Measurements from ENCODE around the gene SLC8B1.
"Not testable (repeated sequence)": the region's sequence is repeated elsewhere in the genome, so short reads cannot be mapped to it uniquely, and the experiment has no call there.

The SLC8B1 gene

DNA sequence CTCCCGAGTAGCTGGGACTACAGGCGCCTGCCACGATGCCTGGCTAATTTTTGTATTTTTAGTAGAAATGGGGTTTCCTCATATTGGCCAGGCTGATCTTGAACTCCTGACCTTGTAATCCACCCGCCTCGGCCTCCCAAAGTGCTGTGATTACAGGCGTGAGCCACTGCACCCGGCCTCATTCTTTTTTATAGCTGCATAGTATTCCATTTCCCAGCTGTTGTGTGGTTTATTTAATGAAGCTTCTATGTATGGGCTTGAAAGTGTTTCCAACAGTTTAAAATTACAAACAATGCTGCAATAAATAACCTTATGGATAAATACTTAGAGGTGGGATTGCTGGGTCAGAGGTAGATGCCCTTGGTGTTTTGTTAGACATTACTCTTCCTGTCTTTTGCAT, 19.3 kb upstream of the SLC8B1 start:
- DNase-seq, result not testable (repeated sequence)

DNA sequence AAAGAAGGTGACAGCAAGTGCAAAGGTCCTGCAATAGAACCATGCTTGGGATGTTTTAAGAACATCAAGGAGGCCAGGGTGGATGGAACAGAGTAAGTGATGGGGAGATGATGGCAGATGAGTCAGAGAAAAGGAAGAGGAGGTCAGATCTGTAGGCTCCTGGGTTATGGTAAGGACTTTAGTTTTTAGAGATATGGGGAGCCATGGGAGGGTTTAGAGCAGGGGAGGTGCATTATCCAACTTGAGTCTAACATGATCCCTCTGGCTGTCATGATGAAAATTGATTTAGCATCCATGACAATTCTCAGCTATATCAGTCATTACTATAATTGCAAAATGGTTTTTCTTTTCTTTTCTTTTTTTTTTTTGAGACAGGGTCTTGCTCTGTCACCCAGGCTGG, 16.2 kb upstream of the SLC8B1 start:
- no peak for DNase-seq

DNA sequence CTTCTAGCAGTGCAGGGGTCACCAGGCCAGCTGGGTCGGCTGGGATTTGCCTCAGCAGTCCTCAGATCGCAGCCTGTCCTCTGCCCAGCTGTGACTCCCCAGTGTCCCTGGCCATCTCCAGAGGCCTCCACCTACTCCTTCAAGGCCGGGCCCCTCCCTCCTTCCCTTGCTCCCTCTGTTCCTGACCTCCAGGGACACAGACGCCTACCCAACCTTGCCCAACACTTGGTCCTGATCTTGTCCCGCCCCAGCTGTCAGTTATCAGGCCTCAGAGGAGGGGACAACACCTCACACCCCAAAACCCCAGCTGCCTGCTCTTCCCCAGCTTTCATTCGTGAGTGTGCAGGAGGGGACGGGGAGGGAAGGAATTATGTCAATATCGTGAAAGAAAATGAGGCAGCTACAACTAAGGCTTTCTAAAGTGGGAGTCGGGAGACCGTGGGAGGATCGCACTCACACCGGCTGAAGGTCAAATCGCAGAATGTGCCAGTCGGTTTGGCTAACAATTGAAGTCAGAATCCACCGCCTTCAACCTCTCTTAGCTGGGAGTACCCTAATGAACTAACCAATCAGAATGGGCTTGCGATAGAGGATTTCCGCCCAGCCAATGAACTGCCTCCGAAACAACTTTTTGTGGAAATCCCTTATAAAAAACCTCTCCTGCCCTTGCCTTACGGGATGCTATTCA, 14.1 kb upstream of the SLC8B1 start:
- DNase-seq, result no peak

DNA sequence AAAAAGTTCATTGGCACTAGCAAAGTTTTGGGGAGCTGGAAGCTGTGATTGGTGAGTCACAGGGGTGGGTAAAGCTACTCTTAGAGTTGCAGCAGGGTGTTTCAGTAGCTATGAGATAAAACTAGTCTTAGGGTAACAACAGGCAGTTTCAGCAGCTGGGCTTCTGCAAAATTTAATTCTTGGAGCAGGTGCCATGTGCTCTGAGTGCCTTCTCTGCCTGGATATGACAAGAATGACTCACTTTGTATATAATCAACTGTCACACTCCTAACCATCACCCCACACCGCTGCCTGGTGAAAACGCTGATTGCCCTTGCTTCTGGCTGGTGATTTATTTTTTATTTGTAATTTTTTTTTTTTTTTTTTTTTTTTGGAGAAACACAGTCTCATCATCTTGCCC, 13.0 kb upstream of the SLC8B1 start:
- DNase-seq, result no peak

- no peak for DNase-seq
These were observed 12.2 kb upstream of the SLC8B1 start for GRCh38 chr12:113347107-113347506.

GRCh38 chr12:113346353-113346752, 11.4 kb upstream of the SLC8B1 start:
- no peak for DNase-seq

DNA sequence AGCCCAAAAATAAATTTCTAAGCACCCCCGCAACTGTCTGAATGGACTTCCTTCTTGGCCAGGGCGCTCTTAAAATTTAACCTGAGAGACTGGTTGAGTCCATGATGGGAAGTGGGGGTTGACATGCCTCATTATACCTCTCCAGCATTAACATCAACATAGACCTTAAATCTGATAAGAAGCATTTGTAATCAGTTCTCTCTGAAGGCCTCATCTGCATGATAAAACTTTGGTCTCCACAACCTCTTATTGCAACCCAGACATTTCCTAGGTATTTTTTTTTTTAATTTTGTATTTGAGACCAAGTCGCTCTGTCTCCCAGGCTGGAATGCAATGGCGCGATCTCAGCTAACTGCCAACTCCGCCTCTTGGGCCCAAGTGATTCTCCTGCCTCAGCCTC, 10.4 kb upstream of the SLC8B1 start:
- DNase-seq, result no peak

- no peak for DNase-seq
These were observed 6.6 kb upstream of the SLC8B1 start for GRCh38 chr12:113341535-113341934.

DNA sequence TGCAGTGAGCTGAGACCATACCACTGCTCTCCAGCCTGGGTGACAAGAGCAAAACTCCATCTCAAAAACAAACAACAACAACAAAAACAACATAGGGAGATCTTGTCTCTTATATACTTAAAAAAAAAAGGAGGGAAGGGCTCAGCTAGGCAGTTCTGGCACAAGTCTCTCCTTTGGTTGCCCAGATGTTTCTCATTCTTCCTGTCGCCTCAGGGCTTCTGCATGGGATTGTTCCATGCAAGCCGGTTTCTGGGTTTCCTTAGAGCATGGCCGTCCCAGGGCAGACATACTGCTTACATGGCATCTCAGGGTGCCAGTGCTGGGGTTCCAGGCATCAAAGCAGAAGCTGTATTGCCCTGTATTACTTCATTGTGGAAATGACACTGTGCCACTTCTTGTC, 5.2 kb upstream of the SLC8B1 start:
- no peak for DNase-seq

DNA sequence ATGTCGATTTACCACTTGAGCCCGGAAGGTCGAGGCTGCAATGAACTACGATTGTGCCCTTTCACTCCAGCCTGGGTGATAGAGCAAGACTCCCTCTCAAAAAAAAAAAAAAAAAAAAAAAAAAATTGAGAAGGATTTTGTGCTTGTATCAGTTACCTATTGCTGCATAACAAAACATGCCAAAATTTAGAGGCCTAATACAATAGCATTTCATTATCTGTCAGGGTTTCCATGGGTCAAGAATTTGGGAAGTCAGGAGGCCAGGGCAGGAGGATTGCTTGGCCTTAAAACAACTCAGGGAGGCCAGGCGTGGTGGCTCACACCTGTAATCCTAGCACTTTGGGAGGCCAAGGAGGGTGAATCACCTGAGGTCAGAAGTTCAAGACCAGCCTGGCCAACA, 4.6 kb upstream of the SLC8B1 start:
- DNase-seq, result no peak

GRCh38 chr12:113333877-113334785, 778 bp downstream of the SLC8B1 start:
- peak in 1 of 2 donors; percentile 11 for DNase-seq

GRCh38 chr12:113333418-113333750, 1.5 kb downstream of the SLC8B1 start:
- no peak for DNase-seq

- DNase-seq, result no peak
These were observed 2.1 kb downstream of the SLC8B1 start for GRCh38 chr12:113332688-113333417.

DNA sequence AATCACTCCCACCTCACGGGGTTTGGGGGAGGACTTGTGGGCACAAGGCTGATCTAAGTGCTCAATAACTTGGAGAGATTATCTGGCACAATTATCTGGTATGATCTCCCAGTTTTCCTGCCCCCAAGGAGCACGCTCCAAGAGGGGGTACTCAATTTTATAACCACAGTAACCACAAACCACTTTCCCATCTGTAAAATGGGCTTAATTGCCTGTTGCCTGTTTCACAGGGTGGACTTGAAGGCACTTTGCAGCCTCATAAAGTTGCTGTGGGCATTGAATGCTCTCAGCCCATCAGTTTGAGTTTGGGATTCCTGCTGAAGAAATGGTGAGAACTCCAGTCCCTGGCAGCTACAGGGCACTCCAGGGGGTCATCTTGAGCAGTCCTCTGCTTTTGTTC, 4.4 kb downstream of the SLC8B1 start:
- no peak for DNase-seq

GRCh38 chr12:113329791-113330417, 5.0 kb downstream of the SLC8B1 start:
- DNase-seq, result no peak

DNA sequence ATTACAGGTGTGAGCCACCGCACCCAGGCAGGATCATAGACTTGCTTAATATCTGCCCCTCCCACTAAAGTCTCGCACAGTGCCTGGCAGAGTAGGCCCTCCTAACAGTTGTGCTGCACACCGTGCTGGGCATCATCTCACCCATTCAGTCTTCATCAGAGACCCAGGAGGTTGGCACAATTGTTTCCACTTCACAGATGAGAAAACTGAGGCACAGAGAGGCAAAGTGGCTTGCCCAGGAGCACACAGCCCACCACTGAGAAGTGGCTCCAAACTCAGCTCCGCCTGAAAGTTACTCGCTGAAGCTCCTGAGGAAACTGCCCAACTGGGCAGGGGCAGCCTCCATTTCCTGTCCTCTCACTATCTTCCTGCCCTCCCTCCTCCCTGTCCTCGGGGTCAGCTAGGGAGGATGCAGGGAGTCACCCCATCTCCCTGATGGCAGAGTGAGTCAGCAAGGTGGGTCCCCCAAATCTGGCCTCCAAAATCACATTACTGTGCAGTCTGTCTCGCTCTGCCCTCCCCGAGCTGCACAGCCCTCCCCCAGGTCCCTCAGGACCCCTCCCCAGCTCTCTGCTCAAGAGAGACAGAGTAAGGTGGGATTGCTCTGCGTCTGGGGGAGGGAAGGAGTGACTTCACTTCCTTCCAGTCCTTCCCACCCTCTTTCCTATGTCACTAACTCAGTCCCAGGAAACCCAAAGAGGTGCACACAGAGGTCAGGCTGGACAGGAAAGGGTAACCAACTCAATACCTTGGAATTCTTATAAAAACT, 5.7 kb downstream of the SLC8B1 start:
- no peak for DNase-seq

DNA sequence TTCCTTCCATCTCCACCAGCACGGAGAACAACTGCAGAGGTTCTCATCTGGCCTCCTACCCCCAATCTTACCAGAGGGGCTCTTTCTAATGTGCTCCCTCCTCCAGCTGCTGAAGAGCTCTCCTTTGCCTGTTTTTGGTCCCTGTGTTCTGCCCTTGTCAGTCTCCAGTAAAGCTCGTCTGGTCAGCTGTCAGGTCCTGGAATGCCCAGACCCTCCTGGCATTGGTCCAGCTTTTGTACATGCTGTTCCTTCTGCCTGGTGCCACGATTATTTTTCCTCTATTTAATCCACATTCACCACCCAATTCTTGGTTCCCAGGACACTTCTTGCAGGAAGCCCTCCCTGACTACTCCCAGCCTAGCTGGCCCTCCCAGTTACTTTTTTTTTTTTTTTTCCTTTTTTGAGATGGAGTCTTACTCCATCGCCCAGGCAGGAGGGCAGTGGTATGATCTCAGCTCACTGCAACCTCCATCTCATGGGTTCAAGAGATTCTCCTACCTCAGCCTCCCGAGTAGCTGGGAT, 6.5 kb downstream of the SLC8B1 start:
- no peak for DNase-seq

- no peak for DNase-seq
These were observed 8.0 kb downstream of the SLC8B1 start for GRCh38 chr12:113326775-113327395.

- no peak for DNase-seq
These were observed 9.0 kb downstream of the SLC8B1 start for GRCh38 chr12:113325916-113326315.

DNA sequence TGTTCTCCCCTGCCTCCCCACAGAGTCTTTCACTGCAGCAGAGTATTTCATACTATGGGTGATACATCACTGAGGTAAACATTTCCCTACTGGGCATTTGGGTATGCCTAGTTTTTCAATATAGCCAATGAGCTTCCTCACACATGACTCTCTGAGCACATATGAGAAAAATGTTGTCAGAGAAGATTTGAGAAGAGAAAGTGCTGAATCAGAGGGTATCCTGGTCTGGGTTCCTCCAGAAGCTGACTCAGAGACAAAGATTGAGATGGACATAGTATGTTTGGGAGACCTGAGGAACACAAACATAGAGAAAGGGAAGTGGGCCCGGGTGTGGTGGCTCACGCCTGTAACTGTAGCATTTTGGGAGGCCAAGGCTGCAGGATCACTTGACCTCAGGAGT, 12.6 kb downstream of the SLC8B1 start:
- DNase-seq, result no peak

- no peak for DNase-seq
These were observed 14.5 kb downstream of the SLC8B1 start for GRCh38 chr12:113320401-113320800.
